Ishikawa (cell line): ENCODE measurements around the gene RFFL.

ENCODE experiments used
- CEBPB ChIP-seq: IDR thresholded peaks from 2 replicates; pipeline ENCODE4 v1.6.1; 2012
- CREB1 ChIP-seq: IDR thresholded peaks from 2 replicates; pipeline ENCODE4 v1.6.1; 2012; ENCODE audit warnings: low read depth
- EGR1 ChIP-seq: IDR thresholded peaks from 2 replicates; pipeline ENCODE4 v1.6.1; 2012
- EP300 ChIP-seq: IDR thresholded peaks from 2 replicates; pipeline ENCODE4 v1.6.1; 2012; ENCODE audit warnings: borderline replicate concordance
- FOXM1 ChIP-seq: IDR thresholded peaks from 2 replicates; pipeline ENCODE4 v1.6.1; 2012; ENCODE audit warnings: low read depth, borderline replicate concordance
- NFIC ChIP-seq: IDR thresholded peaks from 2 replicates; pipeline ENCODE4 v1.6.1; 2012
- RAD21 ChIP-seq: IDR thresholded peaks from 2 replicates; pipeline ENCODE4 v1.6.1; 2012; ENCODE audit warnings: low read depth
- TAF1 ChIP-seq: IDR thresholded peaks from 2 replicates; pipeline ENCODE4 v1.6.1; 2012; ENCODE audit warnings: low read depth, mild to moderate bottlenecking
- TCF12 ChIP-seq: IDR thresholded peaks from 2 replicates; pipeline ENCODE4 v1.6.1; 2012; ENCODE audit warnings: low read depth
- TEAD4 ChIP-seq: IDR thresholded peaks from 2 replicates; pipeline ENCODE4 v1.6.1; 2012
- YY1 ChIP-seq: IDR thresholded peaks from 2 replicates; pipeline ENCODE4 v1.6.1; 2012; ENCODE audit warnings: low read depth
- ZBTB7A ChIP-seq: IDR thresholded peaks from 2 replicates; pipeline ENCODE4 v1.6.1; 2012; ENCODE audit warnings: low read depth
- TF ChIP-seq, protein P1 (sequence below): IDR thresholded peaks from 2 replicates; pipeline ENCODE4 v1.6.1; 2012; ENCODE audit warnings: low read depth, mild to moderate bottlenecking
- TF ChIP-seq, protein P2 (sequence below): IDR thresholded peaks from 2 replicates; pipeline ENCODE4 v1.6.1; 2012
- TF ChIP-seq, protein P3 (sequence below): IDR thresholded peaks from 2 replicates; pipeline ENCODE4 v1.6.1; 2012

RFFL gene

DNA sequence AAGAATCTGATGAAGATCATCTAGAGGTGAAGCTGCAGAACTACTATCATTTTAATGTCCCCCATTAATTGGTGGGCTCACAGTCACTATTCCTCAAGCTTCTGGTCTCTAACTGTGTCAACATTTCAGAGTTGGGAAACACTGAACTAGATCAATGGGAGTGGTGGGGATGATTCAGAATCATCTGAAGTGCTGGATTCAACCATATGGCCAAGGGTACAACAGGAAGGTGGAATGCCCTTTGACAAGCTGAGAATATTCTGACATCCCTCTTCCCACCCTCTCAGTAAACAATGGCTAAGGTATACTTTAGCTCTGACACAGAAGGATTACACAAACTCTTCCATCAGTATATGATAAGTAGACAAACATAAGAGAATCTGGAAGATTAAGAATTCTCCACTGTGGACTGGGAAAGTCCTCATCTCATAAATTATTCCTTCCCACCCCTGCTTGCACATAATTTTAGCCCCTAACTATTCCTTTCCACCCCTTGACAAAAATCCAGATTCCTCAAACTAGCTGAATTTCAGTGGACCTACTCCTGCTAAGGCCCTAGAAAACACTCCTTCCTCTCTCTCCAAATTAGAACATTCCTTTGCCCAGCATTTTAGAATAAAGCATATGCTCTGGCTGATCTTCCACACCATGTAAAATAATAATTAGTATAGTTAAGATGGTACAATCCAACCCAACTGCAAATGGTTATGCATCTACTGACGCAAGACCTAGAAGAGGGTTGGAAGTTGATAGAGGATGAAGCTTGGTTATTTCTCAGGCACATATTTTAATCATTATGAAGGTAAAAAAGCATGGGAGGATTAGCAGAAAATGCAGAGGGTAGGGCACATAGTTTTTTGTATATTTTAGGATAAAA lies 16.3 kb upstream of the RFFL start:
- no peak for TF ChIP-seq ZBTB7A

DNA sequence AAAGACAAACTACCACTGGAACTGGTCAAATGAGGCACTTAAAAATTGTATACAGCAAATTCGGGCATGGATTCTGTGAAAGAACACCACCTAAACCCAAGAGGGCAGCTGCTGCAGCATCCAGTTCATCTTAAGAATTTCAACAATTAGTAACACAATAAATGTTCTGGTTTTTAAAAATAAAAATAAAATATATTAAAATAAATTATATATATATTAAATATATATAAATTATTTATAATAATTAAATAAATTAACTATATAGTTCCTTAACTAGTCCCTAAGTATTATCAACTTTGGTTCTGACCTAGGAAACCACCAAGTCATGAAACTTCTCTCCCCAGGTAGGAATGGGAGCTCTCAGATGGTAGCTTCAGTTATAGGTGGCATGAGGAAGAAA lies 13.4 kb upstream of the RFFL start:
- TF ChIP-seq, protein P1, sequence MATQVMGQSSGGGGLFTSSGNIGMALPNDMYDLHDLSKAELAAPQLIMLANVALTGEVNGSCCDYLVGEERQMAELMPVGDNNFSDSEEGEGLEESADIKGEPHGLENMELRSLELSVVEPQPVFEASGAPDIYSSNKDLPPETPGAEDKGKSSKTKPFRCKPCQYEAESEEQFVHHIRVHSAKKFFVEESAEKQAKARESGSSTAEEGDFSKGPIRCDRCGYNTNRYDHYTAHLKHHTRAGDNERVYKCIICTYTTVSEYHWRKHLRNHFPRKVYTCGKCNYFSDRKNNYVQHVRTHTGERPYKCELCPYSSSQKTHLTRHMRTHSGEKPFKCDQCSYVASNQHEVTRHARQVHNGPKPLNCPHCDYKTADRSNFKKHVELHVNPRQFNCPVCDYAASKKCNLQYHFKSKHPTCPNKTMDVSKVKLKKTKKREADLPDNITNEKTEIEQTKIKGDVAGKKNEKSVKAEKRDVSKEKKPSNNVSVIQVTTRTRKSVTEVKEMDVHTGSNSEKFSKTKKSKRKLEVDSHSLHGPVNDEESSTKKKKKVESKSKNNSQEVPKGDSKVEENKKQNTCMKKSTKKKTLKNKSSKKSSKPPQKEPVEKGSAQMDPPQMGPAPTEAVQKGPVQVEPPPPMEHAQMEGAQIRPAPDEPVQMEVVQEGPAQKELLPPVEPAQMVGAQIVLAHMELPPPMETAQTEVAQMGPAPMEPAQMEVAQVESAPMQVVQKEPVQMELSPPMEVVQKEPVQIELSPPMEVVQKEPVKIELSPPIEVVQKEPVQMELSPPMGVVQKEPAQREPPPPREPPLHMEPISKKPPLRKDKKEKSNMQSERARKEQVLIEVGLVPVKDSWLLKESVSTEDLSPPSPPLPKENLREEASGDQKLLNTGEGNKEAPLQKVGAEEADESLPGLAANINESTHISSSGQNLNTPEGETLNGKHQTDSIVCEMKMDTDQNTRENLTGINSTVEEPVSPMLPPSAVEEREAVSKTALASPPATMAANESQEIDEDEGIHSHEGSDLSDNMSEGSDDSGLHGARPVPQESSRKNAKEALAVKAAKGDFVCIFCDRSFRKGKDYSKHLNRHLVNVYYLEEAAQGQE = no peak
- TF ChIP-seq, protein P2, sequence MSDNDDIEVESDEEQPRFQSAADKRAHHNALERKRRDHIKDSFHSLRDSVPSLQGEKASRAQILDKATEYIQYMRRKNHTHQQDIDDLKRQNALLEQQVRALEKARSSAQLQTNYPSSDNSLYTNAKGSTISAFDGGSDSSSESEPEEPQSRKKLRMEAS = no peak
- TF ChIP-seq EGR1 (no peak), ZBTB7A (no peak), EP300 (no peak), FOXM1 (no peak), CREB1 (no peak), NFIC (no peak), RAD21 (no peak), CEBPB (no peak), TAF1 (no peak), TEAD4 (no peak), TCF12 (no peak), YY1 (no peak)
- TF ChIP-seq, protein P3, sequence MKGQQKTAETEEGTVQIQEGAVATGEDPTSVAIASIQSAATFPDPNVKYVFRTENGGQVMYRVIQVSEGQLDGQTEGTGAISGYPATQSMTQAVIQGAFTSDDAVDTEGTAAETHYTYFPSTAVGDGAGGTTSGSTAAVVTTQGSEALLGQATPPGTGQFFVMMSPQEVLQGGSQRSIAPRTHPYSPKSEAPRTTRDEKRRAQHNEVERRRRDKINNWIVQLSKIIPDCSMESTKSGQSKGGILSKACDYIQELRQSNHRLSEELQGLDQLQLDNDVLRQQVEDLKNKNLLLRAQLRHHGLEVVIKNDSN = no peak

DNA sequence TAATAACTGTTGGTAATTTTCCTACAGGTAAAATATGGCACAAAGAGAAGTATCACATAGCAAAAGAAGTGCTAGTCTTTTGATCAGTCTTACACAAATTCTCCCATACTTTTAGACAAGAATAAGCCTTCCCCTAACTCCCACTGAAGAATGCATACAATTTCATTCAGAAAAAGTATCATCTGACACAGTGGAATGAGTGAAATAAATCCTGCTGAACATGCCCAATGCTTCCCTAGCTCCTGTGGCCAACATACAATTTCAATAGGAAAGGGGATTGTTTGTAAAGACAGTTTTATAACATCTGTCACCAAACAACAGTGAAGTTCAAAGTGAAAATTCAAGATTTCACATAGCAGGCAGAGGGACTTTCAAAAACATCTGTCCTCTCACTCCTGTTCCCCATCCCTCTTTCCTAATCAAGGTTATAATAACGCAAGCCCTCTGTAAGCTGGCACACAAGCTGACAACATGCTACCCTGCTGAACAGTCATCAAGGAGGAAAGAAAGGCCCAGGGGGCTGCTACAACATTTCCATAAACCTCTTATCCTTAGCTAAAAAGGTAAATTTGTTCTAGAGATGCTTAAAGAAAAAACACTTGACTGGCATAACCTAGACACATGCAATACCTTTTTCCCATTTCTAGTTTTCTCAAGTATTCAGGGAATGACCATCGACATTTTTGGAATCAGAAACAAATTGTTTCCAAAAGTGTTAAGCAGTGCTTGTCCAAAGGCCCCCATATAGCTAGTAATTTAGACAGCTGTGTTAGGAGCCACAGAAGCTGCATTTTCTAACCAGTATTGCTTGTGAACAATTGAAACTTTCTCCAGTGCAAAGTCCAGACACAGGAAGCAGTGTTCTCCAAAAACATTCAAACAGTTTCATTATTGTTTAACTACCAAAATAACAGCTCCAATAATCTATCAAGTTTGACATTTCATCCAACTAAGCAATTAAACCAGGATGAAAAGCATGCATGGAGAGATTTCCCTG lies 11.5 kb upstream of the RFFL start:
- TF ChIP-seq, protein P3 = no peak
- TF ChIP-seq ZBTB7A (no peak), TEAD4 (no peak), FOXM1 (no peak), YY1 (no peak), TAF1 (no peak), CEBPB (no peak), EGR1 (no peak)
- TF ChIP-seq, protein P2 = no peak
- TF ChIP-seq, protein P1 = no peak

DNA sequence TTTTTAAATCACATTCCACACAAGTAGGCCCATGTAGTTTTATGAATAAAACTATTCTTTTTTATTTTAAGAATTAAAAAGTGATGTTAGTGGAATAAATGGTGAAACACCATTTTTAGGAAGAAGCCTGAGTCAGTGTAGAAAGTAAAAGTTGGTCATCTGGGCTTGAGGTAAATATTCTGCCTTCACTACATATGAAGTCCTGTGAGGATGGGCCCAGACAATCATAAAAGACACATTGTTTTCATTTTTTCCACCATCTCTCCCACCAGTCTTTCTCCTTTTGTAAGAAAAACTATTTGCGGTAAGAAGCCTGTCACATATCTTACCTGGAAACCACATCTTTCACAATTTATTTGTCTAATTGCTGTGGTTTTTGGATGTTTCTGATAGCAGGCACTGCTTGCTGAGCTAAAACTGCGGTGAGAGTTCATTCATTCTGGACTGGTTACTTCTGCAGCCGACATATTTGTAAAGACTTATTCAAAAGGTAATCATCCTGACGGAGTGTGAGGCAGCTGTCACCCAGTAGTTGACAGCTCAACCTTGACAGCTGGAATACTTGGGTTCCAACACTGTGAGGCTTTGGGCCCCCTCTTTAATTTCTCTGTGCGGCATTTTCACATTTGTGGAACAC lies 10.6 kb upstream of the RFFL start:
- no peak for TF ChIP-seq FOXM1
- TF ChIP-seq RAD21 = no peak
- no peak for TF ChIP-seq EGR1
- TF ChIP-seq TEAD4 = no peak
- TF ChIP-seq, protein P1 = no peak
- no peak for TF ChIP-seq TAF1
- TF ChIP-seq, protein P2 = no peak
- no peak for TF ChIP-seq YY1
- TF ChIP-seq TCF12 = no peak
- TF ChIP-seq, protein P3 = no peak
- no peak for TF ChIP-seq CREB1
- no peak for TF ChIP-seq CEBPB
